HL-60 (cell line): ENCODE measurements around the gene TBC1D16.

Experiments used
- DNase-seq, 2 experiments: peaks; one replicate each; pipeline ENCODE4 v3.0.0-alpha.2; 2010 to 2020; ENCODE audit warnings: low read depth in 1 of 2, low spot score in 1 of 2
- H3K27ac ChIP-seq: fragments of 250-450 bp; sonication (Bioruptor Pico); replicated peaks from 2 replicates; pipeline ENCODE4 v1.5.1; 2020; ENCODE audit warnings: mild to moderate bottlenecking, moderate library complexity
- H3K27me3 ChIP-seq: fragments of 250-450 bp; sonication (Bioruptor Pico); 2 replicates; pipeline ENCODE4 v1.5.1; 2021; ENCODE audit warnings: mild to moderate bottlenecking, moderate library complexity; ENCODE audit not compliant: insufficient read depth, poor library complexity, severe bottlenecking
- H3K4me3 ChIP-seq: replicated peaks from 2 replicates; pipeline ENCODE4 v1.5.1; 2011; ENCODE audit warnings: mild to moderate bottlenecking, control low read depth, low read length; ENCODE audit not compliant: insufficient read depth
- CTCF ChIP-seq: IDR thresholded peaks from one replicate; pipeline ENCODE4 v1.5.1; 2011; ENCODE audit warnings: low read length, control low read depth, inconsistent platforms; ENCODE audit not compliant: insufficient read depth
- GABPA ChIP-seq: IDR thresholded peaks from 2 replicates; pipeline ENCODE4 v1.6.1; 2012; ENCODE audit warnings: low read depth
- POLR2AphosphoS5 ChIP-seq: IDR thresholded peaks from 2 replicates; pipeline ENCODE4 v1.6.1; 2012; ENCODE audit warnings: low read depth
- SPI1 ChIP-seq: IDR thresholded peaks from 2 replicates; pipeline ENCODE4 v1.6.1; 2012; ENCODE audit warnings: low read depth, mild to moderate bottlenecking, borderline replicate concordance
- TF ChIP-seq, protein P1 (sequence below): IDR thresholded peaks from 2 replicates; pipeline ENCODE4 v1.6.1; 2012; ENCODE audit warnings: low read depth; ENCODE audit not compliant: insufficient replicate concordance

The TBC1D16 gene

GRCh38 chr17:80028030-80028429, 7.6 kb downstream of the TBC1D16 start:
- H3K27me3 ChIP-seq: no peaks in the 10 kb centered on the region

DNA sequence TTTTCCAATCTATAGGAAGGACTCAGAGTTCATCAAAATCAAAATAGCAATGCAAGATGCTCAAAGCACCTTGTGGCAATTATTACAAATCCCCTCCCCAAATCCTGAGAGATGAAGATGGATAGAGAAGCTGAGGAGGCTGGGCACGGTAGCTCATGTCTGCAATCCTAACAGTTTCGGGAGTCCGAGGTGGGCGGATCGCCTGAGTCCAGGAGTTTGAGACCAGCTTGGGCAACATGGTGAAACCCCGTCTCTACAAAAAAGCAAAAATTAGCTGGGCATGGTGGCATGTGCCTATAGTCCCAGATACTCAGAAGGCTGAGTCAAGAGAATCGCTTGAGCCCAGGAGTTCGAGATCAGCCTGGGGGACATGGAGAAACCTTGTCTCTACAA, 8.6 kb downstream of the TBC1D16 start:
- no peak for DNase-seq
- TF ChIP-seq, protein P1, sequence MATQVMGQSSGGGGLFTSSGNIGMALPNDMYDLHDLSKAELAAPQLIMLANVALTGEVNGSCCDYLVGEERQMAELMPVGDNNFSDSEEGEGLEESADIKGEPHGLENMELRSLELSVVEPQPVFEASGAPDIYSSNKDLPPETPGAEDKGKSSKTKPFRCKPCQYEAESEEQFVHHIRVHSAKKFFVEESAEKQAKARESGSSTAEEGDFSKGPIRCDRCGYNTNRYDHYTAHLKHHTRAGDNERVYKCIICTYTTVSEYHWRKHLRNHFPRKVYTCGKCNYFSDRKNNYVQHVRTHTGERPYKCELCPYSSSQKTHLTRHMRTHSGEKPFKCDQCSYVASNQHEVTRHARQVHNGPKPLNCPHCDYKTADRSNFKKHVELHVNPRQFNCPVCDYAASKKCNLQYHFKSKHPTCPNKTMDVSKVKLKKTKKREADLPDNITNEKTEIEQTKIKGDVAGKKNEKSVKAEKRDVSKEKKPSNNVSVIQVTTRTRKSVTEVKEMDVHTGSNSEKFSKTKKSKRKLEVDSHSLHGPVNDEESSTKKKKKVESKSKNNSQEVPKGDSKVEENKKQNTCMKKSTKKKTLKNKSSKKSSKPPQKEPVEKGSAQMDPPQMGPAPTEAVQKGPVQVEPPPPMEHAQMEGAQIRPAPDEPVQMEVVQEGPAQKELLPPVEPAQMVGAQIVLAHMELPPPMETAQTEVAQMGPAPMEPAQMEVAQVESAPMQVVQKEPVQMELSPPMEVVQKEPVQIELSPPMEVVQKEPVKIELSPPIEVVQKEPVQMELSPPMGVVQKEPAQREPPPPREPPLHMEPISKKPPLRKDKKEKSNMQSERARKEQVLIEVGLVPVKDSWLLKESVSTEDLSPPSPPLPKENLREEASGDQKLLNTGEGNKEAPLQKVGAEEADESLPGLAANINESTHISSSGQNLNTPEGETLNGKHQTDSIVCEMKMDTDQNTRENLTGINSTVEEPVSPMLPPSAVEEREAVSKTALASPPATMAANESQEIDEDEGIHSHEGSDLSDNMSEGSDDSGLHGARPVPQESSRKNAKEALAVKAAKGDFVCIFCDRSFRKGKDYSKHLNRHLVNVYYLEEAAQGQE: no peak
- no peak for TF ChIP-seq CTCF
- TF ChIP-seq SPI1: no peak
- TF ChIP-seq GABPA: no peak
- TF ChIP-seq POLR2AphosphoS5: no peak
- no peak overlapping the region for H3K27ac ChIP-seq
- no peaks in the 10 kb centered on the region for H3K27me3 ChIP-seq
- H3K4me3 ChIP-seq: no peak overlapping the region

More at GRCh38 chr17:80028030-80028429, 7.6 kb downstream of the TBC1D16 start:
- no peak for TF ChIP-seq GABPA
- no peak for TF ChIP-seq SPI1
- TF ChIP-seq POLR2AphosphoS5: no peak
- TF ChIP-seq, protein P1: no peak
- no peak for TF ChIP-seq CTCF
- no peak for DNase-seq
- Histone ChIP-seq H3K27ac (no peak overlapping the region), H3K4me3 (no peak overlapping the region)

DNA sequence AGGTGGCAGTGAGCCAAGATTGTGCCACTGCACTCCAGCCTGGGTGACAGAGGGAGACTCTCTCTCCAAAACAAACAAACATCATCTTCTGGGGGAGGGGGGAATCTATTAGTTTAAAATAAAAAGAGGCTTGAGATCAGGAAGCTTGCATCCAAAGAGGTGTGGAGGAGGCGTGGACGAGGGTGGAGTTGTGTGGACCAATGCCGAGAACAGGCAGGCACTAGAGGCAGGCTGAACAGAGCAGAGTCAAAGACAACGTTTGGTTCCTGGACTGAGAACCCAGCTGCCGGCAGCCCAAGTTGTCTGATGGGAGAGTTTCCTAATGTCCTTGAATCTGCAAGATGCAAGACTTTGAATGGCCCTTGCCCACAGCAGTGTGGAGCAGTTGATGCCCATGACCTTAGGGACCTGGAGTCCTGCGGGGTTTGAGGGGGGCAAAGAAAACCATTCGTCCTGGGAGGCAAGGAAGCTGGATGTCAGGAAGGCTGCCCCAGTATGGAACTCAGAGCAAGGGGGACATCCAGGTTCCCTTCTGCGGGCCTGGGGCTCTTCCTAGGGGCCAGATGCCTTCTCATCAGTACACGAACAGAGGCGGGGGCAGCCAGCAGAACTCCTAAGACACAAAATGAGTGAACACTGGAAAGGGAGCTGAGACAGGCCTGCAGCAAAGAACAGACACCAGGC, 9.2 kb downstream of the TBC1D16 start:
- Histone ChIP-seq H3K27me3 (no peaks in the 10 kb centered on the region), H3K27ac (no peak overlapping the region), H3K4me3 (no peak overlapping the region)
- TF ChIP-seq CTCF: no peak
- no peak for TF ChIP-seq SPI1
- no peak for TF ChIP-seq GABPA
- no peak for TF ChIP-seq POLR2AphosphoS5
- TF ChIP-seq, protein P1: no peak
- no peak for DNase-seq
